Measurements from ENCODE around the gene TEX101.

TEX101 gene

DNA sequence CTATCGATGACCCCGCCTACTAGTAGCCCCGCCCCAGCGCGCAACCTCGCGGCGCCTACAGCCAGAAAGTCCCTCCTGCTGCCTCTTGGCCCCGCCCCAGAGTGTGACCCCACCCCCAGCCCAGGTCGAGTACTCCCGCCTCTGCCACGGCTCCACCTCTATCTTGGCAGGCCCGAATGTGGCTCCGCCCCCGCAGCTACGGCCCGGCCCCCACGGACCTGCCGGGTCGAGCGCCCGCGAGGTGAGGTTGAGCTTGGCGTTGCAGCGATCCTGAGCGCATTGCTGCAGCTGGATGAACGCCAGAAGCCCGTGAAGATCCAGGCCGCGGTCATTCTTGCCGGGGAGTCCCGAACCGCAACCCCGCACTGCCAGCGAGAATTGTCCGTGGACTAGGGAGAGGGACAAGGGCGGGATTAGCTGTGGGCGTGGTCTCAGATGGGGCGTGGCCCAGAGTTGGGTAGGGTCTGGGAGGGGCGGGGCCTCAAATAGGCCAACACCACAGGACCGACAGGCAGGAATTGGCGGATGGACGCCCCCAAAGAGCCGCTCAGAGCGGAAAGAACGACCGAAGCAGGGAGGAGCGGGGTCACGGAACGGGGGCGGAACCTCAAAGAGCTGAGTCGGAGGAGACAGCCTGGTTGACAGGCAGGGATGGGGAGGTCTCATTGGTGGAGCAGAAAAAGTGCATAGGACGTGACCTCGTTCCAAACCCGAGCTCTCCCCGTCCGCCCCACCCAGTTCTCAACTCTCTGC, 48.9 kb downstream of the TEX101 start:
- no peak for TF ChIP-seq CTCF (IDR thresholded peaks at IDR 0.05; ENCODE audit: low read length, missing control alignments)
- peak; percentile 93 for DNase-seq (ENCODE audit: low read depth)
- H3K4me3 ChIP-seq (replicated peaks; ENCODE audit: low read depth, low read length): peak overlapping the region; percentile 77

DNA sequence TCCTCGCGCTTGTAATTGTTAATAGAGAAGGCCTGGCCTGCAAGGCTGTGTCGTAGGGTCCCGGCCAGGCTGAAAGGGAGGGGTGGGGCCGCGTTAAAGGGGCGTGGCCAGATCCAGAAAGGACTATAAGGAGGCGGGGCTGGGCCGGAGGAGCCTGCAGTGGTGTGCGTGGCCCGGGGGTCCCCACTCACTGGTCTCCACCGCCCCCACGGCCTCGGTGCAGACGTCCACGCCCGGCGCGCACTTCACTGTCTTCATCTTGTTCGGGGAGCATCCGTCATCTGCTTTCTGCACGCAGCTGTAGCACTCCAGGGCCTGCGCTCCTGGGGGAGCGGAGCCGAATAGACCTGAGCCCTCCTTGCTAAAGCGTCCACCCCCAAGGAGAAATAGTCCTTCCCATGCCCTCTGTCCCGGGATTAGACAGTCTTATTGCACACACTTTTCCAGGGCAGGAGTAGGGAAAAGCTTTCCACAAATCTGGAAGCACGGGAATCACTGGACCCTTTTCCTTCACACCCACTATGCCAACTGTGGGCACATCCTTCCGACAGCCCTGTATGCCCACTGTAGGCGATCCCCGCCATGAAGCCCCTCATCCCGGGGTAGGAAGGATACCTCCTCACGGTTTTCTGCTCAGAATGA, 49.6 kb downstream of the TEX101 start:
- TF ChIP-seq CTCF (IDR thresholded peaks at IDR 0.05; ENCODE audit: low read length, missing control alignments): no peak
- DNase-seq (ENCODE audit: low read depth): no peak
- H3K4me3 ChIP-seq (replicated peaks; ENCODE audit: low read depth, low read length): peak overlapping the region; percentile 77

DNA sequence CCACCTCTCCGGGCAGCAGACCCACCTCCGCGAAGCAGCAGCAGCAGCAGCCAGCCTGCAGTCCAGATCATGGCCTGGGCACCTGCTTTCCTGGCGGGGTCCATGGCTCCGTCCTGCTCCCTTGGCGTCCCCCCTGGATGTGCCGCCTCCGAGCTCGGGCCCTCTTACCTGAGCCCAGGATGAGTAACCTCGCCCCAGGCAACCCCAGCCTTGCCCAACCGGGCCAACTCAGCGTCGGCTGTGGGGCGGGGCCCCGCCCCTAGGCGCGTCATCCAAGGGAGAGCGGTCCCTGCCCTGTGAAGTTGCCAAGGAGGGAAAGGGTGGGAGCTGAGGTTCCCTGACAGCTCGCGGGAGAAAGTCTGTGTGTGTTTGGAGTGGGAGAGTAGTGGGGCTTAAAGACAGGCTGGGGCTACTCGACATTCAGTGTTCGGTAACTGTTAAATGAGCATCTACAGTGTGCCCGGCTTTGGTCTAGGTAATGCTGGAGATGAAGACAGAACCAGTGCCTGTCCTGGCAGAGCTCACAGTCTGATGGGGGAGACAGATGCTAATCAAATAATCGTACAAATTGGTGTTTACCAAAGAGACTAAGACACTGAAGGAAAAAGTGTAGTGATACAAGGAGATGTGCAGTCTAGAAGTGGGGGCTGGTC, 50.9 kb downstream of the TEX101 start, which contains the start of gene LYPD3:
LYPD3 (minus strand) TSS at position 141 of the 653 bp plus-strand sequence; CDS start at position 104, 37 bp downstream.
- DNase-seq (ENCODE audit: low read depth): peak; percentile 30
- peak within 1 kb of the TSS; percentile 77 for H3K4me3 ChIP-seq (replicated peaks; ENCODE audit: low read depth, low read length)
- TF ChIP-seq CTCF (IDR thresholded peaks at IDR 0.05; ENCODE audit: low read length, missing control alignments): no peak

- TF ChIP-seq CTCF (IDR thresholded peaks at IDR 0.05; ENCODE audit: low read length, missing control alignments): no peak
- no peak for DNase-seq (ENCODE audit: low read depth)
- no peak overlapping the region for H3K4me3 ChIP-seq (replicated peaks; ENCODE audit: low read depth, low read length)
These were observed 52.1 kb downstream of the TEX101 start for GRCh38 chr19:43466793-43467192.

GRCh38 chr19:43467276-43467675, 52.6 kb downstream of the TEX101 start:
- TF ChIP-seq CTCF (IDR thresholded peaks at IDR 0.05; ENCODE audit: low read length, missing control alignments): no peak
- DNase-seq (ENCODE audit: low read depth): no peak
- H3K4me3 ChIP-seq (replicated peaks; ENCODE audit: low read depth, low read length): no peak overlapping the region

DNA sequence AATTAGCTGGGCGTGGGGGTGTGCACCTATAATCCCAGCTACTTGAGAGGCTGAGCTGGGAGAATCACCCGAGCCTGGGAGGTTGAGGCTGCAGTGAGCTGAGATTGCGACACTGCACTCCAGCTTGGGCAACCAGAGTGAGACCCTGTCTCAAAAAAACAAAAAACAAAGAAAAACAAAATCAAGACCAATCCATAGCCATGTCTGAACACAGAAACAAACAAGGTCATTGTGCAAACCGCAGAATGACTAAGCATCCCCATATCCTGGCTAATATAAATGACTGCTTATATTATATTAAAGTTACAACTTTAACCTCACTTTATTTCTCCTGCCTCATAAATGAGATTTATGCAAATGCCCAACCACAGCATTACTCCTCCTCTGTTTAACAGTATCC, 53.0 kb downstream of the TEX101 start:
- peak; percentile 66 for DNase-seq (ENCODE audit: low read depth)
- TF ChIP-seq CTCF (IDR thresholded peaks at IDR 0.05; ENCODE audit: low read length, missing control alignments): no peak
- H3K4me3 ChIP-seq (replicated peaks; ENCODE audit: low read depth, low read length): no peak overlapping the region
